Activated naive CD4-positive, alpha-beta T cell treated with Interleukin-2 at 50 U/mL for 16 hours (primary cell): ENCODE data around the gene ACOT8.
"Not testable (repeated sequence)": the region's sequence is repeated elsewhere in the genome, so short reads cannot be mapped to it uniquely, and the experiment has no call there.

Experiments used
- DNase-seq: peaks from one replicate; pipeline ENCODE4 v3.0.0-alpha.2; 2020

Gene ACOT8

DNA sequence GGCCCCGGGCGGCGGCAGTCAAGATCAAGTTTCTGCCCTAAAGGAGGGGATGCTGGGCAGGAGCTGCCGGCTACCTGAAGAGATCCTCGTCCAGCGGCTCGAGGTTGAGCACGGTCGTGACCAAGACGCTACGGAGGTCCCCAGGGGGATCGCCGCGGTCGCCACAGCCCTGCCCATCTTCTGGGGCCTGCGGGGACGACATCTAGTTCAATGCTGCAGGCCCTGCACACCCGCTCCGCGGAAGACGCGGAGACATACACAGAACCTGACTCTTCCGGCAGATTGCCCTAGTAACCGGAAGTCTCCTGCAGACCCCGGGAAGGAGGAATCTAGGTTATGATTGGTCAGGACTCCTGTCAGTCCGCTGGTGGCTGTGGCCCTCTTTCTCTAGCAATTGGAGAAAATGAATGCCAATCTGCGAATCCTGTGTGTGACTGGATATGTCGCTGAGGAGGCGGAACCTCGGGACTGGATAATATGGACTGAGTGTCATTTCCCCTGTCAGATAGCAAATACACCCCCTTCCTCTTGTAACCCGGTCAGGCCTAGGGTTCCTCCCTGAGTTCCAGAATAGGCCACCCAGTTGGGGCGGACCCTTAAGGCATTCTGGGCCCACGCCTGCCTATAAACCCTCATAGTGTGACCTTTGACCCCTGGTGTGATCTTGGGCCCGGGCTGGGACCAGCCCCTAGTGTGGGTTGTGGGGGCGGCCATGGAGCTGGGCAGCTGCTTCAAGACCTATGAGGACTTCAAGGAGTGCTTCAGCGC, at the start of gene ACOT8, which contains the start of gene ZSWIM3:
Gene ACOT8, minus strand, starts transcription at position 279 of the 768 bp plus-strand sequence. Its CDS starts 77 bp downstream, at position 202.
Gene ZSWIM3, plus strand, starts transcription at position 501 of the 768 bp plus-strand sequence. Its CDS starts 212 bp downstream, at position 713.
- peak; percentile 90 for DNase-seq

DNA sequence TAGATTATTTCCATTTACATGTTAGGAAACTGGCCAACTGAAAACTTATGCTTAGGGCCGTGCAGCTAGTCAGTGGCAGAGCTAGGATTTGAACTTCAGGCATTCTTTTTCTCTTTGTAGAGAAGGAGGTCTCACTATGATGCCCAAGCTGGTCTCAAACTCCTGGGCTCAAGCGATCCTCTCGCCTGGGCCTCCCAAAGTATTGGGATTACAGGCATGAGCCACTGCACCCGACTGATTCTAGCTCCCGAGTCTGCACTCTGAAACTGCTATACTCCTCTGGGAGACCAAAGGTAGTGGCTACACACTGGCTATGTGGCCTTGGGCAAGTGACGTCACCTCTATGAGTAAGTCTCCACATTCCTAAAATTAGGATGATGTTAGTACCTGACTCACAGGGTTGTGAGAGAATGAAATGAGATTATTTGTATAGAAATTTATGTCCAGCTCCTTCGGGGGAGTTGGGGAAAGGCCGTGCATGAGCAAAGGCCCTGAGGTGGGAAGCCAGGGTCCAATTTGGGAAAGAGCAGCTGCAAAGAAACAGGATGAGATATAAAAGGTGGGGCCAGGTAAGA, 48.4 kb upstream of the ACOT8 start:
- no peak for DNase-seq

DNA sequence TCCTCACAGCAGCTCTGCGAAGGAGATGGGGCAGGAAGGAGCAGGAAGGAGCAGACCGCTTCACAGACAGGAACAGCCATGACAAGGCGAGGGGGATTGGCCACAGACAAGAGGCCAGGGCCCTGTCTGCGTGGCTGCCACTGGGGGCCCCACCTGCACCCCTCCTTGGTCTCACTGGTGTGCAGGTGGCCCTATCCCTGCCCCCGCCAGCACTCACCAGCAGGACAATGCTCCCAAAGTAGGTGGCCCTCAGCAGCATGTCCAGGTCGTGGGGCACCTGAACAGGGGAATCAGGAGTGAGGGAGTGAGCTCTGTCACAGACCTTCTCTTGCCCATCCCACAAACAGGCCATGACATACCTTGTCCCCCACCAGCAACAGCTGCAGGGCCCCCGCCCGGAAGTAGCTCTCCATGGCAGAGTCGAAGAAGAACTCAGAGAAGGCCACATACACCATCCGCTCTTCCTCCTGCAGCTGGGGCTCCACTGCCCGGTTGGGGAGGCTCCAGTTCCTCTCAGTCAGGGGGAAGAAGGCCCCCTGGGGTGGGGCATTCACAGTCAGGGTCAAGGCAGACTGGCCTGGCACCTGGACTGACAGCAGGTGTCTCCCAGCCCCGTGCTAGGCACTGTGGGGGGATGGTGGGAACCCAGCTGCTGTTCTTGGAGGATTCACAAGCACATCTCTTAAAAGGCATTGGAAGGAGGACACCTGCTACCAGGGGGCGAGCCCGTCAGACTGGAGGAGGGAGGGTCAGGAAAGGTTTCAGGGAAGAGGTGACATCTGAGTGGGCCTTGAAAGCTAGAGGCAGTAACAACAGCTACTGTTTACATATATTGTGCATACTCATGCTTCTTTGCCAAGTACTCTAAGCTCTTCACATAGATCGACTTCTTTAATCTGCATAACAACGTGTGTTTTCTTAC, 47.7 kb upstream of the ACOT8 start:
- DNase-seq = no peak

DNA sequence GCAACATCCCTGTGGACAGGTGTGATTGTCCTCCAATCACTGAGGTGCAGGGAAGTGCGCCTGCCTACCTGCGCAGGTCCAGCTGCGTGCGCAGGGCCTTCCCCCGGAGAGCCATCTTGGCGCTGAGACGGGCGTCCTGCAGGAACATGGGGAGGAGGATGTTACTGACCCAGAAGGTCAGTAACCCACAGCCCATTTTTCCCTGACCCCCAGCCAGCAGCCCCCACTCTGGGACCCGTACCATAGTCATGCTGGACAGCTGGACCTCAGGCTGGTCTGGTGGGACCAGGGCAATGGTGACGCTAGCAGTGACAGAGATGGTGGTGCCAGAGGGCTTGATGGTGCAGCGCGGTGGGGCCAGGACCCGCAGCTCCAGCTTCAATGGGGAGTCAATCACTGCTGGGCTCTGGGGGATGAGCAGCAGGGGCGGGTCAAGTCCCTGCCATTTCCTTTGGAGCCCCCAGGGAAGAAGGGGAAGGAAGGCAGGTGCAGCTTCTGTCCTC, 45.1 kb upstream of the ACOT8 start:
- DNase-seq = no peak

DNA sequence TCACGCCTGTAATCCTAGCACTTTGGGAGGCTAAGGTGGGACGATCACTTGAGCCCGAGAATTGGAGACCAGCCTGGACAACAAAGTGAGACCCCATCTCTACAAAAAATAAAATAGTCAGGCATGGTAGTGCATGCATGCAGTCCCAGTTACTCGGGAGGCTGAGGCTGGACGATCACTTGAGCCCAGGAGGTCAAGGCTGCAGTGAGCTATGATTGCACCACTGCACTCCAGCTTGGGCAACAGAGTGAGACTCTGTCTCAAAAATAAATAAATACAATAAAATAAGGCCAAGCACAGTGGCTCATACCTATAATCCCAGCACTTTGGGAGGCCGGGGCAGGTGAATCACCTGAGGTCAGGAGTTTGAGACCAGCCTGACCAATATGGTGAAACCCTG, 44.1 kb upstream of the ACOT8 start:
- DNase-seq = not testable (repeated sequence)

DNA sequence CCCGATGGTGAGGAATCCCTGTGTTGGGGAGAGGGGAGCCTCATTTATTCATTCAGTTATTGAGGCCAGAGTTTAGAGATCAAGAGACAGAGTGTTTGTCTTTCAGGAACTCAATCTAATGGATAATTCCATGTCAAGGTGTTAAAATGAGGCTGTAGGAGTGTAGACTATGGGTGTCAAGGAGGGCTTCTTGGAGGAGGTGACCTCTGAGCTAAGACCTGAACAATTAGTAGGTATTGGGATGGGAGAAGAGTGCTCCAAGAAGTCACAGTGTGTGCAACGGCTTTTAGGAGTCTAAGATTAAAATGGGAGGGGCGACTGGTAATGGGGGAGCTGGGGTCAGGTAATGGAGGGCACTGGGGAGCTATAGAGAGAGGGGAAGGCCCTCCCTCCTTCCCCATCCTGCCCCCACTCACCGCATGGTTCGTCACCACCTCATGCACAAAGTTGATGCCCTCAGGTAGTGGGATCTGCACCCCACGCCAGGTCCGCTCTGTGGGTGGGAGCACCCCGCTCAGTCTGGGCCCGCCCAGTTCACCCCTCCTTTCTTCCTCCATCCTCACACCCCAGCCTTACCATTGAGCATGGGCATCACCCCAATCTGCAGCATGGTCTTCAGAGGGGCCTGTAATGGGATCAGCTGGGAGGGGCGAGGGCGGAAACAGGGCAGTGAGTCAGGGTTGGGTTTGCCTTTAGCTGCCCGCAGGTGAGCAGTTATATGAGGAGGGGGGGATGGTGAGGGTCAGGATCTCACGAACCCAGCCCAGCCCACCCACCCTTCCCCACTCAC, 42.0 kb upstream of the ACOT8 start:
- DNase-seq = no peak

DNA sequence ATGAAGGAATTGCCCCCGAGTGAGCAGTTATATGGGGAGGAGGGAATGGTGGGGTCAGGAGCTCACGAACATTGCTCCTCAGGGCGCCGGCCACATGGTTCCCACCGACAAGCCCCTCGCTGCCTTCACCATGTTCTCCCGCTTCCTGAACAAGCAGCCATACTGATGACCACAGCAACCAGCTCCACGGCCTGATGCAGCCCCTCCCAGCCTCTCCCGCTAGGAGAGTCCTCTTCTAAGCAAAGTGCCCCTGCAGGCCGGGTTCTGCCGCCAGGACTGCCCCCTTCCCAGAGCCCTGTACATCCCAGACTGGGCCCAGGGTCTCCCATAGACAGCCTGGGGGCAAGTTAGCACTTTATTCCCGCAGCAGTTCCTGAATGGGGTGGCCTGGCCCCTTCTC, 41.1 kb upstream of the ACOT8 start:
- no peak for DNase-seq

DNA sequence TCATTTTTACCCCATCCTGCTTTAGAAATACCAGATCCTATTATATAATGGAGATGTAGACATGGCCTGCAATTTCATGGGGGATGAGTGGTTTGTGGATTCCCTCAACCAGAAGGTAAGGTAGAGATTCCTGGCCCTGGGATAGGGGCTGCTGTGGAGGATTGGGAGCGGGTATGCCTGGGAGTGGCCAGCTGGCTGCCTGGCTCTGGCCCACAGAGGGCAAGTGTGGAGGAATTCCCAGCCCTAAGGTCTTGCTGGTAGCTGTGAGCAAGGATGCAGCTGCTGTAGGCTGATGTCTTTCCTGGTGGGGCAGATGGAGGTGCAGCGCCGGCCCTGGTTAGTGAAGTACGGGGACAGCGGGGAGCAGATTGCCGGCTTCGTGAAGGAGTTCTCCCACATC, 40.5 kb upstream of the ACOT8 start:
- no peak for DNase-seq

DNA sequence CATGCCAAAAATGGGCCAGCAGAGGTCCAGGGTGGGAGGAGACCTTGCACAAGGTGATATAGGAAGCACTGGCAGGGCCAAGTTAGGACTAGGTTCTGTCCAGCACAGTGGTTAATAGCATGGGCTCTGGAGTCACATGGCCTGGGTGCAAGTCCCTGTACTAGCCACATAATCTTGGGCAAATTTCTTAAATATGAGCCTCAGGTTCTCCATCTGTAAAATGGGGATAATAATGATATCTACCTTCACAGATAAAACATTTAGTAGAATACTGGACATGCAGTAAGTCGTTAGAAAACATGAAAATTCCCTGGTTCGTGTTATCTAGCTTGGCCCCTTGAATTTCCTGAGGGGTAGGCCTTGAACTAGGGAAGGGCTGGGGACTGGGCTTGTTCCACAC, 40.1 kb upstream of the ACOT8 start:
- DNase-seq = no peak

DNA sequence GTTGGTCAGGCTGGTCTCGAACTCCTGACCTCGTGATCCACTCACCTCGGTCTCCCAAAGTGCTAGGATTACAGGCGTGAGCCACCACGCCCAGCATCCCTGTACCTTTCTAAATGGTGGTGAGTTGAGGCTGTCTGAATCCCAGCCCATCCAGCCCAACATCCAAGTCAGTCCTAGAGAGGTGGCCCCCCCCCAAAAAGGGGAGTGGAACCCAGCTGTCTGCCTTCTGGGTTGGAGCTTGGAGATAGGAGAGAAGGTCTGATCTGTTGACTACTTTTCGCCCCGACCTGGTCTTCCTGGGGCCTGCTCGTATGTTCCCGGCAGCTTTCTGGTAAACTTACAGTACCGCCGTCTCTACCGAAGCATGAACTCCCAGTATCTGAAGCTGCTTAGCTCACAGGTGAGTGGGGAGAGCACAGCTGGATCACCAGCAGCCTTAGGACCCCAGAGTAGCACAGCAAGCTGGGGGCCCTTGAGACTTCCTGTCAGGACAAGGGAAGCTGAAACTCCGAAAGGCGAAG, 39.5 kb upstream of the ACOT8 start:
- DNase-seq = no peak

DNA sequence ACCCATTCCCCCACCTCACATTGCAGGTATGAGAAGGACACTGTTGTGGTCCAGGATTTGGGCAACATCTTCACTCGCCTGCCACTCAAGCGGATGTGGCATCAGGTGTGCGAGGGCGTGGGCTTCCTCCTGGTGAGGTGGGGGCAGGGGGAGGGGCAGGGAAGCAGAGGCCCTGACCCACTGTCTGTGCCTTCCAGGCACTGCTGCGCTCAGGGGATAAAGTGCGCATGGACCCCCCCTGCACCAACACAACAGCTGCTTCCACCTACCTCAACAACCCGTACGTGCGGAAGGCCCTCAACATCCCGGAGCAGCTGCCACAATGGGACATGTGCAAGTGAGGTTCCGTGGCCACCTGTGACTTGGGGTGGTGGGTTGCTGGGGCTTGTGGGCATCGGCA, 37.6 kb upstream of the ACOT8 start:
- DNase-seq = no peak

DNA sequence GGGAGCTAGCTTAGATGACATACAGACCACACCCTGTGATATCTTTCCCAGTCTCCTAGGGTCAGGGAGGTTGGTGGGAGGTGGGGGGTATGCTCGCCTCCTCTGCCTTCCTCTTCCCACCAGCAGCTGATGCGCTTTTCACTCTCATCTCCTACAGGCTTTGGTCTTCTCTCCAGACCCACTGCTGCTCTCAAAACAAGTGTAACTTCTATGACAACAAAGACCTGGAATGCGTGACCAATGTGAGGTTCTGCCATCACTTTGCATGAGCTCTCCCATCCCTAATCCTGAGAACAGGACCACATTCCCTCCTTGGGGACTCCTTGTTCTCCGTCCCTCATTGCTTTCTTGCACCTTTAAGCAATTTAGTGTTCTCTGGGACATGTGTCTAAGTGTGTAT, 36.6 kb upstream of the ACOT8 start:
- no peak for DNase-seq

DNA sequence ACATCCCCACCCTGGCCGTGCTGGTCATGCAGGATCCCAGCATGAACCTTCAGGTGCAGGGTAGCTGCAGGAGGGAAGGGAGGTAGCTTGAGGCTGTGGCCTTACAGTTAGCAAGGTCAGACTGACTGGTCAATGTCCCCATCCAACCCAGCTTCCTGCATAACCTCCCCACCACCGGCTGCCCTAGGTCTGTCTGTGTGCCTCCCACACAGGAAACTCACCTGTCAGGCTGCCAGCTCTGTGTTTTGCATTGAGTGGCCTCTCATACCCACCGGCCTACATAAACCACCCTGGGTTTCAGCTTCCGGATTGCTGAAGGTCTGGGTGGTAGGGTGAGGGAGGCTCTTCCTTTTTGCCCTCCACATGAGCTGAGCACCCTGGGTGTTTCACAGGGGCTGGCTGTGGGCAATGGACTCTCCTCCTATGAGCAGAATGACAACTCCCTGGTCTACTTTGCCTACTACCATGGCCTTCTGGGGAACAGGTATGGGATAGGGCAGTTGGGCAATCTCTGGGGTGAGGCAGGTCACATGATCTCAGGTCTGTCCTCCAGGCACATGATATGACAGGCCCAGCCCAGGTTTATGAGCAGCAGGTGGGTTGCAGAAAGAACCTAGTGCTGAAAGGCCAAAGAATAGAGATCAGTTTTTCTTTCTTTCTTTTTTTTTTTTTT, 35.8 kb upstream of the ACOT8 start:
- DNase-seq = peak; percentile 45

DNA sequence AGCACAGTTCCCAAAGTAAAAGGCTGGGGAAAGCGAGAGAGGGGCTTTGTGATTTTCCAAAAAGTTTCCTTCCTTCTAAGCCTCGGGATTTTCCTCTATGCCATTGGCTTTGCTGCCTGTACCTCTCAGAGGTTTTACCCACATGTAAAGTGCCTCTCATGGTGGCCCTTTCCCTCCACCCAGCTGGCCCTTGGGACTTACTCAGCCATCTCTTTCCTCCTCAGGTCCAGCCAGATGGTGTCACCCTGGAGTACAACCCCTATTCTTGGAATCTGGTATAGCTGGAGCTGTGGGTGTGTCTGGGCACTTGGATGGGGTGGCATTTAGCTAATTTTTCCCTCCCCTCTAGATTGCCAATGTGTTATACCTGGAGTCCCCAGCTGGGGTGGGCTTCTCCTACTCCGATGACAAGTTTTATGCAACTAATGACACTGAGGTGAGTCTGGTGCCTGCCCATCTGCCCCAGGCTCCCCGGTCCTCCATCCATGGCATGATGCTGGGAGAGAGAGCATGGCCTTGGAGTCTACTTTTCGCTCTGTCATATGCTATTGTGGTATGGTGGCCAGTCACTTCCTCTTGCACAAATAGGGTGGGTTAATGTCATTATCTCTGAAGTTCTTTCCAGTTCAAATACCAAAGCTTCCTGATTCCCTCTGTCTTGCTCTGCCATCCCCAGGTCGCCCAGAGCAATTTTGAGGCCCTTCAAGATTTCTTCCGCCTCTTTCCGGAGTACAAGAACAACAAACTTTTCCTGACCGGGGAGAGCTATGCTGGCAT, 35.0 kb upstream of the ACOT8 start:
- DNase-seq = no peak

DNA sequence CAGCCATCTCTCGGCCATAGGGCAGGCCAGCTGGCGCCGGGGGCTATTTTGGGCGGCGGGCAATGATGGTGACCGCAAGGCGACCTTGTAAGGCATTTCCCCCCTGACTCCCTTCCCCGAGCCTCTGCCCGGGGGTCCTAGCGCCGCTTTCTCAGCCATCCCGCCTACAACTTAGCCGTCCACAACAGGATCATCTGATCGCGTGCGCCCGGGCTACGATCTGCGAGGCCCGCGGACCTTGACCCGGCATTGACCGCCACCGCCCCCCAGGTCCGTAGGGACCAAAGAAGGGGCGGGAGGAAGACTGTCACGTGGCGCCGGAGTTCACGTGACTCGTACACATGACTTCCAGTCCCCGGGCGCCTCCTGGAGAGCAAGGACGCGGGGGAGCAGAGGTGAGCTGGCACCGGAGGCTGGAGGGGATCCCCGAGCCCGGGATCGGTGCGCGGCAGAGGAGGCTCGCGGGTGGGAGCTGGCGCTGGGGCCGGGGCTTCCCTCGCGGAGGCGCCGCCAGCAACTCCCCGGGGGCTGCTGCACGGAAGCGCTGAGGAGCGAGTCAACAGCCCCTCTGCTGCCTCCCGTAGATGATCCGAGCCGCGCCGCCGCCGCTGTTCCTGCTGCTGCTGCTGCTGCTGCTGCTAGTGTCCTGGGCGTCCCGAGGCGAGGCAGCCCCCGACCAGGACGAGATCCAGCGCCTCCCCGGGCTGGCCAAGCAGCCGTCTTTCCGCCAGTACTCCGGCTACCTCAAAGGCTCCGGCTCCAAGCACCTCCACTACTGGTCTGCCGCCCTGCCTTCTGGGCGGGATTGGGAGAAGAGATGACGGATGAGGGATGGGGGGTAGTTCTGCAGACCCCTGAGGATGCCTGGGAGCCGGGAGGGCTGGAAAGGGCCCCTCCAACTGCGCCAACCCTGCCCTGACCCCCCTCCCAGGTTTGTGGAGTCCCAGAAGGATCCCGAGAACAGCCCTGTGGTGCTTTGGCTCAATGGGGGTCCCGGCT, 34.1 kb upstream of the ACOT8 start, which contains the start of the genes CTSA and NEURL2:
Gene CTSA, plus strand, starts transcription at position 351 of the 999 bp plus-strand sequence. Its CDS starts 234 bp downstream, at position 585.
Gene NEURL2, minus strand, starts transcription at position 224 of the 999 bp plus-strand sequence. Its CDS starts 217 bp downstream, at position 7.
- peak; percentile 87 for DNase-seq

DNA sequence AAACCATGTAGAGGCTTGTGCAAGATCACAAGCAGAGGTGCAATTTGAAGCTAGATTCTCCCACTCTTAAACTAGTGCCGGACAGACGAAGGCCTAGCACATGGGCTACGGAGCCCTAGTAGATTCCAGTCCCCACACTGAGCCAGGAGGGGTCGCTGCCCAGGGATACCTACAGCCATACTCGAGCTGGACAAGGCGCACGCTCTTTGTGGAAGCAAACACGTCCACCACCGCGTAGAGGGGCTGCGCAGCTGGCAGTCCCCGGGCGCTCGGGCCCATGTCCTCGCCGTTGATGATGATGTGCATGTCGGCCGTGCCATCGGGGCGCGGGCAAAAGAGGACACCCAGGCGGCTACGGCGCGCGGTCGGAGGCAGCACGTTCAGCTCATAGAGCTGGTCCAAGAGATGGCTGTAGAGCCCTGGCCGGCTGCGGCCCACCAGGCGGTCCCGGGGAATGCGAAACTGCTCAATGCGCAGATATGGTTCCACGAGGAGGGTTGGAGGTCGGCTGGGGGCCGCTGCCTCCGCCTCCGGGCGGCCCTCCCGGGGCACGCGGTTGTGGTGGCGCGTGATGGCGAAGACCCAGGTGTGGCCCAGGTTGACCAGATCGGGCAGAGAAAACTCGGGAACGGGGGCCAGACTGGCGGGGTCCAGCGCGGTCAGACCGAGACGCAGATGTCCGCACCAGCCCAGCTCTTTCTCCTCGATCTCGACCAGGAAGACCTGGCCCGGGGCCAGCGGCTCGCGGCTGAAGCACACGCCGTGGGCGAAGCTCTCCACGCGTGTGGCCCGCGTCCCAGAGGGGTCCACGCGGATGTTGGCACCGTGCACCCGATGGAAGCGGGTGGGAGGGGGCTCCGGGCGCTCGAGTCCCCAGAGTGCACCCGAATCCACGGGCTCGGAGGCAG, 33.1 kb upstream of the ACOT8 start:
- DNase-seq = peak; percentile 47

DNA sequence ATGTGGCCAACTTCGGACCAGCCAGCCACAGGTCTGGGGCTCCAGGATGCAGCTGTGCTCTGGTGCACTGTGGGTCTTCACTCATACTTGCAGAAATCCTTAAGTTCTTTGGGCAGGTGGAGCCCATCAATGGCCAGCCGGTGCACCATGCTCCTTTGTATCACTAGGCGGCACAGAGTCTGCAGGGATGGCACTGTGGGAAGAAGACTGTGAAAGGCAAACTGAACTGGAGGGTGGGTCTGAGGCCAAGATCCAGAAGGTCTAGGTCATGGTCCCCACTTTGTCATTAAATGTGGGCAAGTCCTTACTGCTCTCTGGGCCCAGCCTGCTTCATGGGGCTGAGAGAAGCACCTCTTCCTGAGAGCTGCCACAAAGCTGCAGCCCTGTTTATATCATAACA, 31.5 kb upstream of the ACOT8 start:
- no peak for DNase-seq

DNA sequence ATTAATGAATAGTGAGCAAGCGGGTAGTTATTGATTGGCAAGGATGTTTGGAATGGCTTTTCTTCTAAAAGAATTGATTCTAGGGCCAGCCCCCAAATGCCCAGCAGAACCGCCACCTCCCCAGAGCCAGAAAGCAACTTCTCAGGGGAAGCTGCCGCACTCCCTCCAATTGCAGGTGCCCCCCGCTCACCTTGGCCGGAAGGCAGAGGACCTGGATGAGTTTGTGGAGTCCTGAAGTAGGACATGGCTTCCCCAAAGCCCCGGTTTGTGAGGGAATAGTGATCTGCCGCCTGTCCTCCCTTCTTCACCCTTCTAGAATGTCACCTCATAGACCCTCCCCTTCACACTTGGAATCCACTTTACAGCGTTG, 30.1 kb upstream of the ACOT8 start, which contains the start of gene SPATA25:
Gene SPATA25, minus strand, starts transcription at position 277 of the 370 bp plus-strand sequence. Its CDS starts 32 bp downstream, at position 245.
- no peak for DNase-seq
